GM18502 (cell line): Measurements from ENCODE around the gene LAMA1.
"Not testable (repeated sequence)": the region's sequence is repeated elsewhere in the genome, so short reads cannot be mapped to it uniquely, and the experiment has no call there.

ENCODE experiments used
- ATAC-seq: cut with Tn5 transposase; IDR thresholded peaks from one replicate; pipeline ENCODE4 v1.9.1; 2021; ENCODE audit warnings: mild to moderate bottlenecking; ENCODE audit not compliant: unreplicated experiment, poor library complexity

LAMA1 gene

GRCh38 chr18:6956999-6957398 lies 160.6 kb downstream of the LAMA1 start:
- no peak for ATAC-seq

DNA sequence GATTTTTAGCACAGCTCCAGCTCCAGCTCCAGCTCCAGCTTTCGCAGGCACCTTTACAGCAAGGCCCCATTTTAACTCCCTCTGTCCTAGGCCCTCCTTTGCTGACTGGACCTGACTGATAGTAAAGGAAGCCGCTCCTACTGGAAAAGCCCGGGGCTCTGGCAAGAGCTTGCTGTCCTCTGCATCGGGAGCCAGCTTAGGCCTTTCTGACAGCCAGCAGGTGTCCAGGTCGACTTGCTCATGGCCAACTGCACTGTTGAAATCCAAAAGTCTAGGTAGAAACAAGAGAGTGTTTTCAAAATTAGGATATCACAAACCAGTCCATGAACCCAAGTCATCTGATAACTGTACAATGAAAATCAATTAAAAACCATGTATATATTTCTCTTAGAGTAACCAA lies 161.1 kb downstream of the LAMA1 start:
- ATAC-seq: no peak

DNA sequence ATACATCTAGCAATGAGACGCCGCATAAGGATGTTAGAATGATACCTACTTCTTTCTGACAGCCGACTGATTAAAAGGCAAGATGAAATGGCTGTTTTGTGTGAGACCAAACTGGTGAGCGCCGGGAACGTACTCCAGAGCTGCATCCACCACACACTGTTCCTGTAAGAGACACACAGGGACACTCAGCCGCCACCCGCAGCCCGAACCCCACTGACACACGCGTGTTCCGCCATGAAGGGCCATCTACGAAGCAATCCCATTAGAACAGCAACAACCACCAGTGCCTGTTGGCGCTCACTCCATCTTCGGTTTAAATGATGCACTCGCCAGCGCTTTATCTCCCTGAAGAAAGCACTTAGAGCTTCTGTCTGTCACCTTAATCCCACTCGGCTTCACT lies 162.3 kb downstream of the LAMA1 start:
- ATAC-seq: no peak

GRCh38 chr18:6954501-6954900 lies 163.1 kb downstream of the LAMA1 start:
- ATAC-seq: no peak

- ATAC-seq: no peak
Measured at GRCh38 chr18:6951336-6952090, 166.1 kb downstream of the LAMA1 start.

GRCh38 chr18:6950641-6951040 lies 167.0 kb downstream of the LAMA1 start:
- ATAC-seq: no peak

DNA sequence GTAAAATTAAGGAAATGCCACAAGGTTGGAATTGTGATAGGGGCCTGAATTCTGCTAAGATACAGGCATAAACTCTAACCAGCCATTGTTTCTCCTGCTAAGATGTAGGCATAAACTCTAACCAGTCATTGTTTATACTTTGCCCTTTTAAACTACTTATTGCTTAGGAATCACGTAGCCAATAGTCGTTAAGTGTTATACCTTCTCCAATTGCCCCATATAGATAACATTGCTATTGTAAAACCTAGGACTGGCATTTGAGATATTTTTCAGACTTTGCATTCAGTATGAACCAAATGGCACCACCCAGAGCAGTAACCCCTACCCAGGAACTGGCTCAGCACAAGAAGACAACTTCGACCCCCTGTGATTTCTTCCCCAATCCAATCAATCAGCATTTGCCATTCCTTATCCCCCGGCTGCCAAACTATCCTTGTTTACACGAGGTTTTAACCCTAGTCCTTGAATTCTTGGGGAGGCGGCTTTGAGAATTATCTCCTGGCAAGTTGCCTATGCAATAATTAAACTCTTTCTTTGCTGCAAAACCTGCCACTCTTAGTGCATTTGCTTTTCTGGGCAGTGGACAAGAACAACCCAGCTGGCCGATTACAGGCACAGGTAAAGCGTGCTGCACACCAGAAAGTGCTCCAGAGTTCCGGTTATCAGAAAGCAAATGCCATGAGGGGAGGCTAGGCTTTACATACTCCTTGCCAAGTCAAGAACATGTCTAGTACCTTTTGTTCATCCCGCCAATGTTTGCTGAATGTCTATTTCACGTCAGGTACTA lies 167.6 kb downstream of the LAMA1 start:
- no peak for ATAC-seq

GRCh38 chr18:6948281-6949055 lies 169.1 kb downstream of the LAMA1 start:
- no peak for ATAC-seq

- ATAC-seq: no peak
Measured at GRCh38 chr18:6947338-6948030, 170.1 kb downstream of the LAMA1 start.

DNA sequence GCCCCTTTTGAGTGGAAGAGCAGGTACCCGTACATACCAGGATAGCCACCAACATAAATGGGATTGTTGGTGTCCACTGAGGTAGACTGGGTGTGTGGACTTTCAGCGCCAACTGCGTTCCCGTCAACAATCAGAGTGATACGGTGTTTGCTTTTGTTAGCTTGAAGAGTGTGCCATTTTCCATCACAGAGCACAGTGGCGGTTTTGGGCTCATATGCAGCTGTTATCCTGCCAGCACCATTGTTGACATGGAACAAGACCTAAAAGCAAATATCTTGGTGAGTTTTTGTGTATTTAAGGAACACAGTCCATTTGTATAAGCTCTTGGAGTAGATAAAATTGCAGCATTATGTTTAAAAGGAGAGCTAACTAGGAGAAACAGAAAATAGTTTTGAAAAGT lies 174.5 kb downstream of the LAMA1 start:
- no peak for ATAC-seq

DNA sequence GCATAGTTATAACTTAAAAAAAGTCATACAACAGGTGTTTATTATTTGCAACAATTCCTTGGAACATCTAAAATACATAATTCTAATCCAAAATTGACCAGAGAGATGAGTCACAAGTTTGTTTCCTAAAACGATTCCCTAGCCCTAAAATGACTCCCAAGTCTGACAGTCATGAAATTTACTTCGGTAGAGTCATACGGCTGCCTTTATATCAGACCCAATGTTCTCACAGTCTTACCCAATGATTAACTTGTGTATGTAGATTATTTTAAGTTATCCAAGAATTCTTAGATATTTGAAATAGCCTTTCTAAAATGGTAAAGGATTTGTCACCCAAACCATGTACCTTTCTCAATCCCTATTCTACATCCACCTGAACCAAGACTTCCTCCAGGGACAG lies 174.9 kb downstream of the LAMA1 start:
- ATAC-seq: no peak

- ATAC-seq: no peak
Measured at GRCh38 chr18:6941996-6942395, 175.6 kb downstream of the LAMA1 start.

DNA sequence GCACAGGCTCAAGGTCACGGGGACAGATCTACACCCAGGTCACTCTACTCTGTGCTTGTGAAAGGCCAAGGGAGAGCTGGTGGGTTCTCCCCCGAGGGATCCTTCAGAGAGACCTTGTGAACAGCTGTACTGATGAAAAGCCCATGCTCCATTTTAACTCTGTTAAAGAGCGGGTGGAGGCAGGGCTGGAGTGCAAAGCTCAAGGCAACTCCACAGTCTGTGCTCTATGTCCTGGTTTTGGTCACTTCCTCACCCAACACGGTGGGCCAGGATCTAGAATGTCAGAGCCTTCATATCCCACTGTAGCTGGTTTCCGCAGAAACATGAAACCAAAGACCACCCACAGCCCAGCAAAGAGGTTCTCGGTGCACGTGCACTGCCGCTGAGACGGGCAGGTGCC lies 177.1 kb downstream of the LAMA1 start:
- ATAC-seq: no peak

- ATAC-seq: no peak
Measured at GRCh38 chr18:6939972-6940371, 177.6 kb downstream of the LAMA1 start.

DNA sequence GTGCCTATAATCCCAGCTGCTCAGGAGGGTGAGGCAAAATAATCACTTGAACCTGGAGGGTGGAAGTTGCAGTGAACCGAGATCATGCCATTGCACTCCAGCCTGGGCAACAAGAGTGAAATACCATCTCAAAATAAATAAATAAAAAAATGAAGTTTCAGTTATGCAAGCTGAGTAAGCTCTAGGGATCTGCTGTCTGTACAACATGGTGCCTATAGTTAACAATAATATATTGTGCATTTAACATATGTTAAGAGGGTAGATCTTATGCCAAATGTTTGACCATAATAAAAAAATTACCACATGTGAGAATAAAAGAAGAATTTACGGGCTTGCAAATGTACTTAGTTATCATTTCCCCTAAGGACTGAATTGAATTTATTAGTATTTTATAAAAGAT lies 179.2 kb downstream of the LAMA1 start:
- not testable (repeated sequence) for ATAC-seq

GRCh38 chr18:6938003-6938402 lies 179.6 kb downstream of the LAMA1 start:
- ATAC-seq: no peak

- no peak for ATAC-seq
Measured at GRCh38 chr18:6934859-6935258, 182.7 kb downstream of the LAMA1 start.

- ATAC-seq: no peak
Measured at GRCh38 chr18:6929370-6930102, 188.1 kb downstream of the LAMA1 start.

GRCh38 chr18:6928359-6928758 lies 189.2 kb downstream of the LAMA1 start:
- no peak for ATAC-seq

- no peak for ATAC-seq
Measured at GRCh38 chr18:6927153-6927552, 190.4 kb downstream of the LAMA1 start.
